Vagina (tissue), 2 donors: Measurements from ENCODE around the gene LRRC8C. TPM values are rescaled to one million over a fixed set of nuclear protein-coding genes. Genes with fewer than 3 reads are reported as not detected.

Experiments used
- DNase-seq, 2 donors: peaks; one replicate each; pipeline ENCODE4 v3.0.0-alpha.2; 2017; ENCODE audit errors: extremely low spot score in 2 of 2
- H3K27ac ChIP-seq: fragments of 200-600 bp; sonication (generic); one replicate; pipeline ENCODE4 v1.5.1; 2019
- H3K27me3 ChIP-seq: fragments of 200-600 bp; sonication (generic); one replicate; pipeline ENCODE4 v1.5.1; 2019
- H3K36me3 ChIP-seq, 2 donors: fragments of 200-600 bp; sonication (generic); one replicate each; pipeline ENCODE4 v1.5.1; 2017 to 2019
- H3K4me1 ChIP-seq: fragments of 200-600 bp; sonication (generic); one replicate; pipeline ENCODE4 v1.5.1; 2019
- H3K4me3 ChIP-seq, 2 donors: fragments of 200-600 bp; sonication (generic); 1 replicate in 1 of 2; 2 replicates in 1 of 2; pipeline ENCODE4 v1.5.1; 2016 to 2019
- H3K9me3 ChIP-seq: fragments of 200-600 bp; sonication (generic); one replicate; pipeline ENCODE4 v1.5.1; 2019
- POLR2A ChIP-seq, 2 donors: fragments of 450-650 bp; IDR thresholded peaks; one replicate each; pipeline ENCODE4 v1.6.1; 2017; ENCODE audit warnings: antibody characterized with exemption in 2 of 2, mild to moderate bottlenecking in 2 of 2, moderate library complexity in 2 of 2
- POLR2AphosphoS5 ChIP-seq, 2 donors: sonication (generic); formaldehyde crosslinking; IDR thresholded peaks; one replicate each; pipeline ENCODE4 v1.9.0; 2017; ENCODE audit warnings: antibody characterized with exemption in 2 of 2, mild to moderate bottlenecking in 2 of 2, low read depth in 1 of 2; ENCODE audit not compliant: insufficient read depth in 1 of 2
- intact Hi-C: fragments of 100-400 bp; cut with DNase I; formaldehyde crosslinking; loops from one replicate; pipeline ENCODE4 v1.15.1; 2023
- small RNA-seq: library from RNA; depleted of rRNA; stranded (forward); fragments of <200 nt; gene quantifications from one replicate; pipeline ENCODE3, GENCODE V24; 2016
- total RNA-seq: library from RNA; depleted of rRNA; stranded (reverse); fragments of >200 nt; gene quantifications from one replicate; pipeline ENCODE4 v1.2.3, GENCODE V29; 2016
- TF ChIP-seq, protein P1 (sequence below), 3 experiments: fragments of 450-650 bp in 2 of 3; fragments of 200-600 bp in 1 of 3; sonication (generic) in 1 of 3; IDR thresholded peaks; one replicate each; pipeline ENCODE4 v1.5.1; 2017 to 2019; ENCODE audit warnings: antibody characterized with exemption in 3 of 3, mild to moderate bottlenecking in 2 of 3, moderate library complexity in 2 of 3

LRRC8C gene
- total RNA-seq, 1 donor from 2014 or later = 5.4 TPM

DNA sequence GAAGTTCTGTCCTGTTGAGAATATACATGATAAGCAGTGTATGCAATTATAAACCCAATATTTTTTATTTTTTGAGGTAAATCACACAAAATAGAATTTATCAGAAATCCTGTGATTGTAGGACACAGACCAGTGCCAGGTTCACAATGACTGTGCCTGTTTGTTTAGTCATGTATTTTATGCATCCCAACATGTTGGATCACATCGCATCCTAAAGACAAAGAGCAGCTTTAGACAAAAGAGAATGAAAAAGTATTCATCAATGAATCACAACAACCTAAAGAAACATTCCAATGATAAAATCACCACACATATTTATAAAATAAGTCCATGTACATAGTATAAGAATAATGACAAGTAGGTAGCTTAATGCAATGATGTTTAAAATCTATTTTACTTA lies 134.7 kb downstream of the LRRC8C start:
- Histone ChIP-seq H3K27me3 (no peaks in the 10 kb centered on the region), H3K27ac (no peak overlapping the region), H3K9me3 (no peaks in the 10 kb centered on the region), H3K4me1 (peaks cover 3% of the 10 kb centered on the region), H3K4me3 (no peak overlapping the region), H3K36me3 (no peaks in the 10 kb centered on the region)
- DNase-seq = no peak
- intact Hi-C loops = no loop called here
- TF ChIP-seq POLR2A (IDR thresholded peaks at IDR 0.05) (no peak), POLR2AphosphoS5 (IDR thresholded peaks at IDR 0.05; ENCODE audit: insufficient read depth in 1 of 2, low read depth in 1 of 2) (no peak)
- TF ChIP-seq, protein P1, sequence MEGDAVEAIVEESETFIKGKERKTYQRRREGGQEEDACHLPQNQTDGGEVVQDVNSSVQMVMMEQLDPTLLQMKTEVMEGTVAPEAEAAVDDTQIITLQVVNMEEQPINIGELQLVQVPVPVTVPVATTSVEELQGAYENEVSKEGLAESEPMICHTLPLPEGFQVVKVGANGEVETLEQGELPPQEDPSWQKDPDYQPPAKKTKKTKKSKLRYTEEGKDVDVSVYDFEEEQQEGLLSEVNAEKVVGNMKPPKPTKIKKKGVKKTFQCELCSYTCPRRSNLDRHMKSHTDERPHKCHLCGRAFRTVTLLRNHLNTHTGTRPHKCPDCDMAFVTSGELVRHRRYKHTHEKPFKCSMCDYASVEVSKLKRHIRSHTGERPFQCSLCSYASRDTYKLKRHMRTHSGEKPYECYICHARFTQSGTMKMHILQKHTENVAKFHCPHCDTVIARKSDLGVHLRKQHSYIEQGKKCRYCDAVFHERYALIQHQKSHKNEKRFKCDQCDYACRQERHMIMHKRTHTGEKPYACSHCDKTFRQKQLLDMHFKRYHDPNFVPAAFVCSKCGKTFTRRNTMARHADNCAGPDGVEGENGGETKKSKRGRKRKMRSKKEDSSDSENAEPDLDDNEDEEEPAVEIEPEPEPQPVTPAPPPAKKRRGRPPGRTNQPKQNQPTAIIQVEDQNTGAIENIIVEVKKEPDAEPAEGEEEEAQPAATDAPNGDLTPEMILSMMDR (IDR thresholded peaks at IDR 0.05) = no peak

Small RNA genes within 50 kb of the gene (small RNA-seq; reads per million reads assigned to genes)
- not detected for gene AC093423.1

Other genes with a start within 250 kb of the LRRC8C start
- gene LRRC8B, start 108.3 kb upstream of the LRRC8C start, total RNA-seq = 9.8 TPM
- 4.4 TPM for gene LRRC8D, start 187.9 kb downstream of the LRRC8C start, total RNA-seq